Esophagus (tissue), 2 donors: ENCODE results near the gene CYLD. TPM values are rescaled to one million over a fixed set of nuclear protein-coding genes. Genes with fewer than 3 reads are reported as not detected.

Experiments used
- H3K27ac ChIP-seq, 2 donors: one replicate each; pipeline ENCODE4 v1.5.1; 2013; ENCODE audit warnings: low read depth in 2 of 2, mild to moderate bottlenecking in 2 of 2, inconsistent platforms in 1 of 2, low read length in 1 of 2, moderate library complexity in 1 of 2
- H3K27me3 ChIP-seq, 2 donors: one replicate each; pipeline ENCODE4 v1.6.1; 2013; ENCODE audit warnings: low read length in 2 of 2, control low read depth in 1 of 2, mild to moderate bottlenecking in 1 of 2; ENCODE audit not compliant: insufficient read depth in 2 of 2, control insufficient read depth in 1 of 2
- H3K36me3 ChIP-seq, 2 donors: one replicate each; pipeline ENCODE4 v1.6.1; 2013; ENCODE audit warnings: low read length in 1 of 2; ENCODE audit not compliant: control insufficient read depth in 2 of 2, insufficient read depth in 2 of 2
- H3K4me1 ChIP-seq, 2 donors: one replicate each; pipeline ENCODE4 v1.6.1; 2013; ENCODE audit warnings: low read length in 1 of 2; ENCODE audit not compliant: control insufficient read depth in 2 of 2, insufficient read depth in 2 of 2
- H3K4me3 ChIP-seq, 2 donors: one replicate each; pipeline ENCODE4 v1.5.1; 2013; ENCODE audit warnings: low read length in 2 of 2, mild to moderate bottlenecking in 2 of 2, low read depth in 1 of 2, moderate library complexity in 1 of 2
- H3K9me3 ChIP-seq, 2 donors: one replicate each; pipeline ENCODE4 v1.6.1; 2013; ENCODE audit warnings: mild to moderate bottlenecking in 2 of 2, low read depth in 1 of 2, low read length in 1 of 2, moderate library complexity in 1 of 2; ENCODE audit not compliant: control insufficient read depth in 2 of 2, insufficient read depth in 1 of 2
- WGBS, 2 donors: extraction: QIAGEN DNeasy Blood & Tissue Kit; methylation state at CpG; one replicate each; pipeline ENCODE4 v1.1.7; 2013; 5-methylcytosine and 5-hydroxymethylcytosine counted together
- polyA plus RNA-seq, 2 donors: library from polyadenylated mRNA; stranded (reverse); fragments of 200-250 nt; gene quantifications; one replicate each; pipeline ENCODE4 v1.2.3, GENCODE V29; 2013
- donor health status: healthy with polysubstance abuse.
- donor health status: Bipolar disorder and iron deficiency.

Gene CYLD
- polyA plus RNA-seq, 2 donors = 11.6 to 12.1 TPM

- H3K36me3 ChIP-seq = no peaks in the 10 kb centered on the region
- H3K27ac ChIP-seq = peak overlapping the region; percentile 65 to 96
- H3K4me3 ChIP-seq = peak overlapping the region; percentile 35 to 39
- H3K4me1 ChIP-seq = peaks cover 19 to 39% of the 10 kb centered on the region in 2 donors
- no peaks in the 10 kb centered on the region for H3K9me3 ChIP-seq
- WGBS, 2 donors = 31 to 39% methylated on average over 19 of the region's 19 CpGs
- no peaks in the 10 kb centered on the region for H3K27me3 ChIP-seq
These were observed 43.8 kb upstream of the CYLD start for GRCh38 chr16:50697881-50698767.

- 77 to 79% methylated on average over 19 of the region's 19 CpGs for WGBS, 2 donors
- peaks cover 15 to 32% of the 10 kb centered on the region in 2 donors for H3K4me1 ChIP-seq
- H3K9me3 ChIP-seq = peaks cover 0 to 2% of the 10 kb centered on the region in 2 donors
- H3K27me3 ChIP-seq = no peaks in the 10 kb centered on the region
- H3K36me3 ChIP-seq = no peaks in the 10 kb centered on the region
- peak overlapping the region; percentile 87 to 97 for H3K27ac ChIP-seq
- H3K4me3 ChIP-seq = no peak overlapping the region
These were observed 42.3 kb upstream of the CYLD start for GRCh38 chr16:50699326-50700159.

- H3K4me3 ChIP-seq = no peak overlapping the region
- H3K27ac ChIP-seq = peak overlapping the region; percentile 56 to 72
- H3K4me1 ChIP-seq = peaks cover 3 to 18% of the 10 kb centered on the region in 2 donors
- no peaks in the 10 kb centered on the region for H3K36me3 ChIP-seq
- H3K9me3 ChIP-seq = peaks cover 0 to 2% of the 10 kb centered on the region in 2 donors
- 81 to 88% methylated on average over 3 of the region's 3 CpGs for WGBS, 2 donors
- H3K27me3 ChIP-seq = no peaks in the 10 kb centered on the region
These were observed 39.2 kb upstream of the CYLD start for GRCh38 chr16:50702725-50703124.

- Histone ChIP-seq H3K27ac (no peak overlapping the region), H3K27me3 (no peaks in the 10 kb centered on the region), H3K4me3 (no peak overlapping the region), H3K36me3 (no peaks in the 10 kb centered on the region), H3K4me1 (peaks cover 5 to 13% of the 10 kb centered on the region in 2 donors), H3K9me3 (peaks cover 0 to 2% of the 10 kb centered on the region in 2 donors)
- 93 to 94% methylated on average over 1 of the region's 1 CpG for WGBS, 2 donors
These were observed 37.6 kb upstream of the CYLD start for GRCh38 chr16:50704245-50704644.

GRCh38 chr16:50705436-50706110 is 36.3 kb upstream of the CYLD start:
- Histone ChIP-seq H3K36me3 (peaks cover 0 to 3% of the 10 kb centered on the region in 2 donors), H3K4me3 (no peak overlapping the region), H3K4me1 (peaks cover 3 to 8% of the 10 kb centered on the region in 2 donors), H3K27ac (peak overlapping the region; percentile 76 to 91), H3K27me3 (no peaks in the 10 kb centered on the region), H3K9me3 (peaks cover 0 to 2% of the 10 kb centered on the region in 2 donors)
- WGBS, 2 donors = 69 to 71% methylated on average over 5 of the region's 5 CpGs

- H3K9me3 ChIP-seq = peaks cover 0 to 2% of the 10 kb centered on the region in 2 donors
- no peaks in the 10 kb centered on the region for H3K27me3 ChIP-seq
- peaks cover 3 to 8% of the 10 kb centered on the region in 2 donors for H3K4me1 ChIP-seq
- peak overlapping the region; percentile 76 to 91 for H3K27ac ChIP-seq
- H3K4me3 ChIP-seq = no peak overlapping the region
- 39 to 46% methylated on average over 3 of the region's 3 CpGs for WGBS, 2 donors
- H3K36me3 ChIP-seq = peaks cover 0 to 8% of the 10 kb centered on the region in 2 donors
These were observed 35.6 kb upstream of the CYLD start for GRCh38 chr16:50706250-50706649.

GRCh38 chr16:50708373-50709060 is 33.4 kb upstream of the CYLD start:
- peaks cover 0 to 19% of the 10 kb centered on the region in 2 donors for H3K36me3 ChIP-seq
- H3K4me3 ChIP-seq = no peak overlapping the region
- 68 to 76% methylated on average over 10 of the region's 10 CpGs for WGBS, 2 donors
- peaks cover 0 to 2% of the 10 kb centered on the region in 2 donors for H3K9me3 ChIP-seq
- peaks cover 3 to 12% of the 10 kb centered on the region in 2 donors for H3K4me1 ChIP-seq
- H3K27ac ChIP-seq = peak overlapping the region; percentile 60 to 93
- H3K27me3 ChIP-seq = no peaks in the 10 kb centered on the region

- WGBS, 2 donors = 67 to 75% methylated on average over 8 of the region's 8 CpGs
- H3K9me3 ChIP-seq = peaks cover 0 to 2% of the 10 kb centered on the region in 2 donors
- H3K27ac ChIP-seq = peak overlapping the region in 1 of 2 donors; percentile 34
- H3K4me1 ChIP-seq = peaks cover 3 to 12% of the 10 kb centered on the region in 2 donors
- H3K36me3 ChIP-seq = peaks cover 0 to 19% of the 10 kb centered on the region in 2 donors
- H3K4me3 ChIP-seq = no peak overlapping the region
- H3K27me3 ChIP-seq = no peaks in the 10 kb centered on the region
These were observed 32.7 kb upstream of the CYLD start for GRCh38 chr16:50709061-50709684.
